Measurements from ENCODE around the gene RTN4. TPM values are rescaled to one million over a fixed set of nuclear protein-coding genes. Genes with fewer than 3 reads are reported as not detected.
"Not testable (repeated sequence)": the region's sequence is repeated elsewhere in the genome, so short reads cannot be mapped to it uniquely, and the experiment has no call there.

RTN4 gene
- total RNA-seq, 1 donor from 2014 or later = 56.3 TPM

DNA sequence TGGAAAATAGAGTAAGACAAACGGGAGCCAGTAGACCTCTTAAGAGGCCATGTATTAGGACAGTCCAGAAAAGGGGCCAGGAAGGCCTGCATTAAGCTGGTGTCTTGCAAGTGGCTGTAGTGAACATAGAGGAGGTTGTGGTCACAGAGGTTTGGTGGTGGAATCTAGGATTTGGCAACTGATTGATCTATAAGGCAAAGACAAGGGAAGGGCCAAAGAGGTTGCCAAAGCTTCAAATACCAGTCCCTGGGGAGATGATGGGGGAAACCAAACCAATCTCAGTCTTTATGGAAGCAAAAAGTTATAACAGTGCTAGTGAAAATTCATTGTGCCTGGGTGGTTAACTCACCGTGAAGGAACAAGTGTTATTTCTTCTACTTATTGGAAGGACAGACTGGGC is 28.7 kb upstream of the RTN4 start:
- DNase-seq (no peak), ATAC-seq (ENCODE audit: poor library complexity) (no peak)
- intact Hi-C loops (cut with DNase I) = no loop called here

DNA sequence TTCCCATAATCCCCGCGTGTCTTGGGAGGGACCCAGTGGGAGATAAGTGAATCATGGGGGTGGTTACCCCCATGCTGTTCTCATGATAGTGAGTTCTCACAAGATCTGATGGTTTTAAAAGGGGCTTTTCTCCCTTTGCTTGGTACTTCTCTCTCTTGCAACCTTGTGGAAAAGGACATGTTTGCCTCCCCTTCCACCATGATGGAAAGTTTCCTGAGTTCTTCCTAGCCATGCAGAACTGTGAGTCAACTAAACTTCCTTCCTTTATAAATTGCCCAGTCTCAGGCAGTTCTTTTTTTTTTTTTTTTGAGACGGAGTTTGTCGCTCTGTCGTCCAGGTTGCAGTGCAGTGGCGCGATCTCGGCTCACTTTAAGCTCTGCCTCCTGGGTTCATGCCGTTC is 26.5 kb upstream of the RTN4 start:
- no peak for ATAC-seq (ENCODE audit: poor library complexity)
- DNase-seq = no peak
- intact Hi-C loops (cut with DNase I) = no loop called here

DNA sequence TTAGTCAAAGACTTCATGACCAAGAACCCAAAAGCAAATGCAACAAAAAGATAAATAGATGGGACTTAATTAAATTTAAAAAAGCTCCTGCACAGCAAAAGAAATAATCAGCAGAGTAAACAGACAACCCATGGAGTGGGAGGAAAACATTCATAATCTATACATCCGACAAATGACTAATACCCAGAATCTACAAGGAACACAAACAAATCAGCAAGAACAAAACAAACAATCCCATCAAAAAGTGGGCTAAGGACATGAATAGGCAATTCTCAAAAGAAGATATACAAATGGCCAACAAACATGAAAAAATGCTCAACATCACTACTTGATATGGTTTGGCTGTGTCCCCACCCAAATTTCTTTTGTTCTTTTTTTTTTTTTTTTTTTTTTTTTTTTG is 25.8 kb upstream of the RTN4 start:
- intact Hi-C loops (cut with DNase I); ATAC-seq (ENCODE audit: poor library complexity): not testable (repeated sequence)

DNA sequence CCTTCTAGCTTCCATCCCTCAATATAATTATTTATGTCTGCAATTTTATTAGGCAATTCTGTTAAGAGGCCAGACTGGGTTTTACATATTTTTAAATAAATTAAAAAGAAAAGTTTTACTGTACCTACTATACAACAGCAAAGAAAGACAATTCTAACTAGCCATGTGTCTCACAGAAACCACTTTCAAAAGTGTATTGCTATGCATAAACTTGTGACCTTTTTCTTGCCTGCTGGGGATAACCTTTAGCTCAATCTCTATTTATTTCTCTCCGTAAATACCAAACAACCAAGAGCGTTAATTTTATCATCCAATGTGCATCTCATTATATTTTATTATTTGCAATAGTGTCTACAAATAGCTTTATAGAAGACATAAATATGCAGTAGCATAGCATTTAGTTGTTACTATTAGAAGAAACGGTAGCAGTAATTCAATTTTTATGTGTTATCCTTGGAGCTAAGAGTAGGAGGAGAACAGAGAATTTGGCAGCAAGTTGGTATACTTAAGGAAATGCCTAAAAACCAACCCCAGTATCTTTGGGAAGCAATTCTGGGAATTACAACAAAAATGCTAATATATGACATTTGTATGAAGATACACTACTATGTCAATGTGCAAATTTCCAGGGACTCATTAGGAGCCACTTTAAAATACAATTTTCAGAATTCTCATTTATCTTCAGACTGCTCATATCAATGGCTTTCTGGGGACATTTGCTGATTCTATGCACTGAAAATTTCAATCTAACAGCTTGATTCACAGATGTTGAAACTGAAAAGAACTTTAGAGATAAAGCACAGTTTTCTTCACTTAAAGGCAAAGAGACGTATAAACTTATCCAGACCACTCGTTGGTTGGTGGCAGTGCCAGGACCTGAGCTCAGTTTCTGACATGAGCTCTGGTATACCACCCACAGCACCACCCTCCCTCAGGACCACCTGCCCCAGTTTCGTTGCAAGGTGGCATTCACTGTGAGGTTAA is 23.0 kb upstream of the RTN4 start:
- DNase-seq (no peak), ATAC-seq (ENCODE audit: poor library complexity) (no peak)
- intact Hi-C loops (cut with DNase I) = no loop called here

More for the DNA sequence above, 25.8 kb upstream of the RTN4 start:
- not testable (repeated sequence) for DNase-seq

DNA sequence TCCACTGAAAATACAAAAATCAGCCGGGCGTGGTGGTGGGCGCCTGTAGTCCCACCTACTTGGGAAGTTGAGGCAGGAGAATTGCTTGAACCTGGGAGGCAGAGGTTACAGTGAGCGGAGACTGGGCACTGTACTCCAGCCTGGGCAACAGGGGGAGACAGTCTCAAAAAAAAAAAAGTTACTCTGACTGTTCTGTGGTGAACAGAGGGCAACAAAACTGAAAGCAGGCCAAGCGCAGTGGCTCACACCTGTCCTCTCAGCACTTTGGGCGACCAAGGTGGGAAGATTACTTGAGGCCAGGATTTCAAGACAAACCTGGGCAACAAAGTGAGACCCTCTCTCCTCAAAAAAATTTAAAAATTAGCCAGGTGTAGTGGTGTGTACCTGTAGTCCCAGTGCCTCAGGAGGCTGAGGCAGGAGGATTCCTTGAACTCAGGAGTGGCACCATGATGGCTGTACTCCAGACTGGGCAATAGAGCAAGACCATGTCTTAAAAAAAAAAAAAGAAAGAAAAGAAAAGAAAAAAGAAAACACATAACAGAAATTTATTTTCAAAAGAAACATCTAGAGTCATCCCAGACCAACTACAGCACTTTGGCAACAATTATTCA is 13.6 kb upstream of the RTN4 start:
- ATAC-seq (ENCODE audit: poor library complexity) (no peak), DNase-seq (no peak)
- intact Hi-C loops (cut with DNase I) = no loop called here

DNA sequence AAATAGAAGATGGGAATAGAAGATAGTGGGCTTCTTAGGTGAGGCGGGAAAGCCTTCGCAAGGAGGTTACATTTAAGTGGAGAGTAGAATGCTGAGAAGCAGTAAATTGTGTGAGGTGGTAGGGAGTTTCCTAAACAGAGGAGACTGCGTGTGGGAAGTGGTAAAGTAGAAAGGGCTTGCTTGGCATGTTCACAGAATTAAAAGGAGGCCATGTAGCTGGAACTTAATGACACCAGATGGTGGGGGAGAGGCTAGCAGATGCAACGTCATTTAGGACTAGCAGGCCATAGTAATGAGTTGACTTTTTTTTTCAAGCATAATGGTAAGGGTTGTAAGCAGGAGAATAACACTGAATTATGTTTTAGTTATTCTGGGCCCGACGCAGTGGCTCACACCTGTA is 13.0 kb upstream of the RTN4 start:
- intact Hi-C loops (cut with DNase I) = no loop called here
- ATAC-seq (ENCODE audit: poor library complexity) (no peak), DNase-seq (no peak)

DNA sequence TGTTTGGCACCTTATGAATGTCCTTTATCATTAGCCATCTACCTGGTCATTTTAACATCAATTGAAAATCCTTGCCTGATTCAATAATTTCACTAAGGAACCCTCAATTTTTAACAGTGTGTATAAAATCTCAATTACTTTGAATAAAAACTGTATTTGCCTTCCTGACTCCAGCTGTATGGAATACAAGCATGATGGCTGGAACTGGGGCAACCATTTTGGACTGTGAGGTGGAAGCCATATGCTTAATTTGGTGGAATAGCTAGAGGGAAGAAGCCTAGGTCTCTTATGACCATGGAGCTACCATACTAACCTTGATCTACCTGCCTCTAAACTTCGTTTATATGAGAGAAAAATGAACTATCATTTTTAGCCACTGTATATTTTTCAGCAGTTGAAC is 12.5 kb upstream of the RTN4 start:
- ATAC-seq (ENCODE audit: poor library complexity) (no peak), DNase-seq (no peak)

DNA sequence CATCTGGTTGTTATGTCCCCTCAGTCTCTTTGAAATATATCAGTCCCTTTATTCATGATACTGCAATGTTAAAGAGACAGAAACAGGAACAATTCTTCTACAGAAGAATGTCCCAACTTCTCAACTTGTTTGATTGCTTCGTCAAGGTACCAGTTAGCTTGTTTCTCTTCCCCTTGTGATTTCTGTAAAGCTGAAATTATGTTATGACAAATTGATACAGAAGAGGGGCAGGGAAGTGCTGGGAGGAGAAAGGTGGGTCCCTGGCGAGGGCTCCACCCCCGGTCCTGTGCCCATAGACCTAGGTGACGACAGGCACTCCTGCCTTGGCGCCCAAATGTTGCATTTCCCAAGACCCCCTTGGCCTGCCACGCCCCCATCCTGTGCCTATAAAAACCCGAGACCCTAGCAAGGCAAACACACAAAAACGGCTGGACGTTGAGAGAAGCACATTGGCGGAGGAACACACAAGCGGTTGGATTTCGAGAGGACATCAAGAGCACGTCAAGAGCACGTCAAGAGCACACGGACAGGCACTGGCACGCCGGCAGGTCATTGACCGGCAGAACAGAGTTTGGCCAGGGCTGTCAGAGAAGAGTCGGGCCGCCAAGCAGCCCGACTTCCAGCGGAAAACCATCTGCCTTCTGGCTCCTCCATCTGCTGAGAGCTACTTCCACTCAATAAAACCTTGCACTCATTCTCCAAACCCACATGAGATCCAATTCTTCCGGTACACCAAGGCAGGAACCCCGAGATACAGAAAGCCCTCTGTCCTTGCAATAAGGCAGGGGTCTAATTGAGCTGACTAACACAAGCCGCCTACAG is 11.5 kb upstream of the RTN4 start:
- DNase-seq = no peak
- ATAC-seq (ENCODE audit: poor library complexity) = no peak
- intact Hi-C loops (cut with DNase I) = no loop called here

More for the DNA sequence above, 12.5 kb upstream of the RTN4 start:
- intact Hi-C loops (cut with DNase I) = no loop called here

DNA sequence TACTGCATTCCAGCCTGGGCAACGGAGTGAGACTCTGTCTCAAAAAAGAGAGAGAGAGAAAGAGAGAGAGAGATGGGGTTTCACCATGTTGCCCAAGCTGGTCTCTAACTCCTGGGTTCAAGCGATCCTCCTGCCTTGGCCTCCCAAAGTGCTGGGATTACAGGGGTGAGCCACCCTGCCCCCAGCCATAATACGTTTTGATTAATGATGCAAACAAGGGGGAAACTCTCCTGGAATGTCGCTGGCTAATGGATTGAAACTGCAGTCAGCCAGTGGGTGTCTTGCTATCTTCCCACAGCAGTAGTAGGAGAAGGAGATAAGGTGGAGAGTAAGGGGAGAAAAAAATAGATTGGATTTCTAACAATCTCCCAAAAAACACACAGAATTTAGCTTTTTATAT is 9.5 kb upstream of the RTN4 start:
- intact Hi-C loops (cut with DNase I) = no loop called here
- no peak for ATAC-seq (ENCODE audit: poor library complexity)
- no peak for DNase-seq

DNA sequence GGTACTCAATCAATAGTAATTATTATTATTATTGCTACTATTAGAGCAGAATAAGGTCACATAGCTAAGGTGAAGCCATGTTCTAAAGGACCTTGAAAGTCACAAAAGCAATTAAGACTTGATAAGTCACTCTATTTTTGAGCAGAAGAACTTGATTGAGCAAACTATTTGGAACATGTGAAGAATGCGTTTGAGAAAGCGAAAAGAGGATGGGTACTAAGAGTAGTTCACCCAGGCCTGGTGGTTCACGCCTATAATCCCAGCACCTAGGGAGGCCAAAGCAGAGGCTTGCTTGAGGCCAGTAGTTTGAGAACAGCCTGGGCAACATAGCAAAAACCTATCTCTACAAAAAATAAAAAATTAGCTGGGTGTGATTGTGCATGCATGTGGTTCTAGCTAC is 7.2 kb upstream of the RTN4 start:
- ATAC-seq (ENCODE audit: poor library complexity) (no peak), DNase-seq (no peak)
- intact Hi-C loops (cut with DNase I) = no loop called here

DNA sequence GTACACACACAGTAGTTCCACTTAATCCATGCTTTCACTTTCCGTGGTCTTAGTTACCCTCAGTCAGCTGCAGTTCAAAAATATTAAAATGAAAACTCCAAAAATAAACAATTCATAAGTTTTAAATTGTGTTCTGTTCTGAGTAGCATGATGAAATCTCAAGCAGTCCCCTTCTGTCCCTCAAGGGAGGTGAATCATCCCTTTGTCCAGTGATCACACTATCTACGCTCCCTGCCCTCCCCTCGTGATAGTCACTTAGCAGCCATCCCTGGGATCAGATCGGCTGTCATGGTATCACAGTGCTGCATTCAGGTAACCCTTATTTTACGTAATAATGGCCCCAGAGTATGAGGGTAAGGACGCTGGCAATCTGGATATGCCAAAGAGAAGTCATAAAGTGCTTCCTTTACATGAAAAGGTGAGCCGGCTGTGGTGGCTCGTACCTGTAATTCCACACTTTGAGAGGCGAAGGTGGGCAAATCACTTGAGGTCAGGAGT is 5.8 kb upstream of the RTN4 start:
- intact Hi-C loops (cut with DNase I) = no loop called here
- DNase-seq (no peak), ATAC-seq (ENCODE audit: poor library complexity) (no peak)

DNA sequence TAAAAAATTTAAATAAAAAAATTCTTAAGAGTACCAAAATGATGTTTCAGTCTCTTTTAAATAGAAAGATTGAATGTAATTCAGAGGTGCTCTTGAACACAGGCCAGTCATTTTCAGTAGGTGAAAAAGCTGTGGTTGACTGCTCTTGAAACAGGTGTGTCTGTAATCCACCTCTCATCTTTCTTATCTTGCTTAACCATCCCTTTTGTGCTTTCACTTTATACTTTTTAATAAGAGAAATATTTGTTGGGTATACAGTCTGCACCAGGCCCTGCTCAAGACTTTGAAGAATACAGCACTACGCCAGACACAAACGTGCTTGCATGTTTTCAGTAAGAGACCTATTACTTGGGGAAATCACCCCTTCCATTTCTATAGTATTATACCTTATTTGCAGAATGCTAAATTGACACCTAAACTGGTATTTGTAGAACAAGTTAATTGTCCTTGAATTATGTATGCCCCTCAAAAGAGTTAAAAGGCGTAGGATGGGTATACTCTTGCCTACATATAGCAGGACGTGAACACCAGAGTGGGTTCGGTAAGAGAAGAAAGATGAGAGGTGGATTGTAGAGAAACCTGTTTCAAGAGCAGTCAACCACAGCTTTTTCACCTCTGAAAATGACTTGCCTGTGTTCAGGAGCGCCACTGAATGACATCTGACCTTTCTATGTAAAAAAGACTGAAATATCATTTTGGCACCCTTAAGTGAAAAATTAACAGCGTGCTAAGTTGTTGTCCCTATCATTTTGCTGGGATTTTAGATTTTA is 4.0 kb upstream of the RTN4 start:
- intact Hi-C loops (cut with DNase I) = no loop called here
- ATAC-seq (ENCODE audit: poor library complexity) (no peak), DNase-seq (no peak)

DNA sequence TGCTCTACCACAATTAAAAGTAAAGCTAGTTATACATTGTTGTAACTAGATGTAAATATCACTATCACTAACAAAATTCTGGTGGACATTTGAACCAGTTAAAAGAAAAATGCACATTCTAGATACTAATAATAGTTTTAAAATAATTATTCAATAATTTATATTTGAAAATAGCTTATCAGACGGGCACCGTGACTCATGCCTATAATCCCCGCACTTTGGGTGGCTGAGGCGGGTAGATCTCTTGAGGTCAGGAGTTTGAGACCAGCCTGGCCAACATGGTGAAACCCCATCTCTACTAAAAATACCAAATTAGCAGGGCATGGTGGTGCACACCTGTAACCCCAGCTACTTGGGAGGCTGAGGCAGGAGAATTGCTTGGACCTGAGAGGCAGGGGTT is 3.0 kb upstream of the RTN4 start:
- intact Hi-C loops (cut with DNase I); ATAC-seq (ENCODE audit: poor library complexity): not testable (repeated sequence)

DNA sequence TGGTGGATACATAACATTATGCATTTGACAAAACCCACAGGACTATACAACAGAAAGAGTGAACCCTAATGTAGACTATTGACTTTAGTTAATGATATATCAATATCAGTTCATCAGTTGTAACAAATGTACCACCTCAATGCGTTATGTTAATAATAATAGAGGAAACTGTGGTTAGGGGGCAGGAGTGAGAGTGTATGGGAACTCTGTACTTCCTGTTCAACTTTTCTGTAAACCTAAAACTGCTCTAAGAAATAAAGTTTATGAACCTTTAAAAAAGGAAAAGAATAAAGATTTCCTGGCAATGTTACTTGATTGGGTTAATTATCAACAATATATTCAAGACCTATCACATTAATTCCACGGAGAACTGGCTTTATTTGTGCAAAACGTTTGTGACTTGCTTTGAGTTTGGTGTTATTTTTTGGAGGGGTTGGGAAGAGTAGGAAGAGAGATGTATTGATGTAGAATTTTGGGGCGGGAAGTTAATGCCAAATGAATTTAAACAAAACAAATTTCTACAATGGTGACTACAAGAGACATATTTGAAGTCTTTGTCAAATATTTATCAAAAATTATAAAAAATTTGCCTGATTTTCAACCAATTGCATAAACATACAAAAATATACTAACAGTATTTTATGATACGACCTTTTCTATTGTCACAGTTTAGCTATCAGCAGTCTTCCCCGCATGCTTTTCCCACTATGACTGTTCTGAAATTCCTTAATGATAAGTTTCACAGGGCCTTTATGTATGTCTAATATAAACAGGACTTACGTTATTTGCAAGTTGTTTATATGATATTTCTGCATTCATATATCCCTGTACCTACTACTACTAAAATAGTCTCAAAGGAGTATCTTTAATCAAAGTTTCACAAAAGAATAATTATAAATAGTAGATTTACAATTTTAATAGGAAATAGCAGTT is 2.1 kb upstream of the RTN4 start:
- intact Hi-C loops (cut with DNase I) = no loop called here

More for the DNA sequence above, 3.0 kb upstream of the RTN4 start:
- not testable (repeated sequence) for DNase-seq

DNA sequence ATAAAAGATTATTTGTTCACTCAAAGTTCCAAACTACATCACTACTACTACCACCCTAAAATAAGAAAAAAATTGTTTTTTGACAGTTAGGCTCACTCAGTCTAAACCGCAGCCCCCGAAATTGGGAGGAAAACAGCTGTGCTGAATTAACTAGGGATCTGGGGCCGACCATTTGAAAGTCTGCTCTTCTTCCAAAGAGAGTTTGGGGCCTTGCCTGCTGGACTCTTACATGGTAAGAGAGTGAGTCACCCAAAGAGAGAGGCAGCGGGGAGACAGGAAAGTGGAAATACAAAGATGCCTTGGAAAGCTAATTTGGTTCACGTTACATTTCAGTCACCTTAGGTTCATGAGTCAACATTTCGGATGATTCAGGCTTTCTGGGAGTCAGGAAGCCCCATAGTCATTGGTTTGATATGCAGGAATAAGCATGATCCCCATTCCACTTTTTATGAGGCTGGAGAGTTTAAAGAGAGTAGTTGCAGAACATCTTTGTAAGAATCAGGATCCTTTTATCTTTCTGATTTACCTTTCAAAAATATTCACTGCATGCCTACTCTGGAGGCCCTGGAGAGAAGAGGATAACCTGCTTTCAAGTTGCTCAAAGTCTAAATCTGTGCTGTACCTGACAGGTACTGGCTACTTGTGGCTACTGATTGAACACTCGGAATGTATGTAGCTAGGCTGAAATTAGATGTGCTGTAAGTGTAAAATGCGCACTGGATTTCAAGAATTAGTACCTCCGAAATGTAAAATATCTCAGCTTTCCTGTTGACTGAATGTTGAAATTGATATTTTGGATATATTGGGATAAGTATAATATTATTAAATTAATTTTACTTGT is 995 bp upstream of the RTN4 start:
- ATAC-seq (ENCODE audit: poor library complexity) (peak; percentile 25), DNase-seq (no peak)
- intact Hi-C loops (cut with DNase I) = no loop called here

More for the DNA sequence above, 2.1 kb upstream of the RTN4 start:
- ATAC-seq (ENCODE audit: poor library complexity) = no peak
- DNase-seq = no peak

DNA sequence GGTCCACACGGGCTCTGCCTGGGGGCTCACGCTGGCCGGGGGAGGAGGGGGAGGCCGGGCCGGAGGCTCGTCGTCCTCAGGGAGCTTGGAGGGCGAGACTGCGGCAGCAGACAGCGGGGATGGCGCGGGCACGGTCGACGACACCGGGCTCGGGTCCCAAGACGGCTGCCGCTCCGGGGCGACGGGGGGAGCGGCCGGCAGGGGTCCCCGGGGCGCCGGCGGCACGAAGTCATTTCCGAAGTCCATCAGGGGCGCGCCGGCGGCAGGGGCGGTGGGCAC is 491 bp downstream of the RTN4 start:
- intact Hi-C loops (cut with DNase I) = no loop called here
- DNase-seq (no peak), ATAC-seq (ENCODE audit: poor library complexity) (no peak)

Data from Right ventricle myocardium superior (tissue), 1 donor.